NCI-H82 treated with DMSO at 0.1 percent for 48 hours (cell line): ENCODE measurements around the gene GAK.

Source experiments
- DNase-seq: peaks from one replicate; lab custom pipeline; 2025; ENCODE audit not compliant: unreplicated experiment; lab: John Stamatoyannopoulos, UW

GAK gene

DNA sequence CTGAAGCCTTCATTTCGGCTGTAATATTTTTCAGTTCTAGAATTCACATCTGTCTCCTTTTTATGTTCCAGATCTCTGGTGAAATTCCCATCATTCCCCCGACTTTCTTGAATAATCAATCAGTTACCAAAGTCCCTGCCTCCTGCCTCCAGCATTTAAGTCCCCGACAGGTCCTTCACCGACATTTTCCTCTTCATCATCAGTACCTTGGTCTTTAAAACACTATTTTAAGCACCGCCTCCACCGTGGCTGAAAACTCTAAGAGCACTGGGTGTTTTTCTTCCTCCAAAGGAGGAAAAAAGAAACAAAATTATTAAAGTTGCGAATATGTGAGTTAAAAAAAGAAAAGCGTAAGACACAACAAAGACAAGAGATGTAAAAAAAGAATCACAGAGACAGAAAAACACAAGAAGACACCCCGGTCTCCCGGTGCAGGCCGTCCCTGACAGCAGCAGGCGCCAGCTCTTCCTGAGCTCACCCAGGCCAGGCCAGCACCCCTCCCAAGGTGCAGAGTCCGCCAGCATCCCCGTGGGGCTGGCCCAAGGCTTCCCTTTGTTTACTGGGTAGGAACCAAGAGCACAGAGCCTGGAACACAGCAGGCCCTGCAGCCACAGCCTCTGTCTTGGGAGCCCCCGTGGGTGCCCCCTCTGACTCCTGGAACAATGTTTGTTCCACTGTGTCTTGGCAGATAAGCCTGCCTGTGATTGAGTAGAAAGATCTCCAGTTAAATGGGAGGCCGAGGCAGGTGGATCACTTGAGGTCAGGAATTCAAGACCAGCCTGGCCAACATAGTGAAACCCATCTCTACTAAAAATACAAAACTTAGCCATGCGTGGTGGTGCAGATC lies 56.9 kb downstream of the GAK start:
- DNase-seq, result no peak

GRCh38 chr4:874056-874455 lies 58.1 kb downstream of the GAK start:
- DNase-seq, result no peak

DNA sequence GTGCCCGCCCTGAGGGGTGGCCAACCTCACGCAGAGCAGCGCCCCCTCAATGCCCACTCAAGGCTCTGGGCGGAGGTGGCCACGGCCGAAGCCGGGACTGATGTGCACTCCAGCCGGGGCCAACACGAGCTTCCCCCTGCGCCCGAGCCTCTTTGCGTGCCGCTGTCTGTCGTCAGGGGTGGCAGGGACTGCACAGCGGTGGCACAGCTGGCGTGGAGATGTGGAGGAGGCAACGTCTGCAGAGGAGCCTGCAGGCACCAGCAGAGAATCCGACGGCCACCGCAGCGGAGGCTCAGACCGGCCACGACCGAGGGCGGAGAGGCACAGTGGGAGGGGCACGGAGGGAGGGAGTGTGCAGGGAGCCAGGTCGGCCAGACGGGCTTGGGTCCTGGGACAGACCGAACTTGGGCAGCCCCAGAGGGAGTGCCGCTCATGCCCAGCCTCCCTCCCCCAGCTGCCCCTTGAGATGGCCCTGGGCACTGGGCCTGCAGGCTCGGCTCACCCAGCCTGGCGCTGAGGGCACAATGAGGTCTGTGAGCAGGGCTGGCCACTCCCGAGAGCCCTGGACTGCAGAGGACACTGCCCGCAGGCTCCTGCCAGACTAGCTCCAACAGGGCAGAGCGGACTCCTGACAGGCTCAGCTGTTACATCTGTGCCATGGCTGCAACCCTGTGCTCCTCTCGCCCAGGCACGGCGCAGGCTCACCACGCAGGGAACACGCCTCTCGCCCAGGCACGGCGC lies 59.7 kb downstream of the GAK start:
- DNase-seq, result no peak

- DNase-seq, result no peak
These were observed 60.6 kb downstream of the GAK start for GRCh38 chr4:871484-871883.

DNA sequence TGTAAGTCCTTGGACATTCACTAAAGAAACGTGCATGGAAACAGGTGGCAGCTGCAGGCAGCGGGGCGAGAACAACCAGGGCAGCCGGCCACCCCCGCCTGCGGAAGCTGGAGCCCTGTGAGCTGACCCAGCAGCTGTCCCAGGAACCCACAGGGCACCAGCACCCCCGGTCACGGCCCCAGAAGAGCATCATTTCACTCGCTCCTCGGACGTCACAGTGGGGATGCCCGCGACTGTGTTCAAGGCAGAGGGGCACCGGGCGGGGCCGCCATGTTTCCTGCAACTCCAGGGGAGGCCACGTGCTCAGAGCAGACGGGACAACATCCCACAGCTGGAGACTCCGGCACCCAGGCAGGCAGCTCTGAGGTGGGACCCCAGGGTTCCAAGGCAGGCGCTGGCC lies 61.2 kb downstream of the GAK start:
- no peak for DNase-seq

- no peak for DNase-seq
These were observed 62.3 kb downstream of the GAK start for GRCh38 chr4:869776-870175.

GRCh38 chr4:868421-868820 lies 63.7 kb downstream of the GAK start:
- no peak for DNase-seq

DNA sequence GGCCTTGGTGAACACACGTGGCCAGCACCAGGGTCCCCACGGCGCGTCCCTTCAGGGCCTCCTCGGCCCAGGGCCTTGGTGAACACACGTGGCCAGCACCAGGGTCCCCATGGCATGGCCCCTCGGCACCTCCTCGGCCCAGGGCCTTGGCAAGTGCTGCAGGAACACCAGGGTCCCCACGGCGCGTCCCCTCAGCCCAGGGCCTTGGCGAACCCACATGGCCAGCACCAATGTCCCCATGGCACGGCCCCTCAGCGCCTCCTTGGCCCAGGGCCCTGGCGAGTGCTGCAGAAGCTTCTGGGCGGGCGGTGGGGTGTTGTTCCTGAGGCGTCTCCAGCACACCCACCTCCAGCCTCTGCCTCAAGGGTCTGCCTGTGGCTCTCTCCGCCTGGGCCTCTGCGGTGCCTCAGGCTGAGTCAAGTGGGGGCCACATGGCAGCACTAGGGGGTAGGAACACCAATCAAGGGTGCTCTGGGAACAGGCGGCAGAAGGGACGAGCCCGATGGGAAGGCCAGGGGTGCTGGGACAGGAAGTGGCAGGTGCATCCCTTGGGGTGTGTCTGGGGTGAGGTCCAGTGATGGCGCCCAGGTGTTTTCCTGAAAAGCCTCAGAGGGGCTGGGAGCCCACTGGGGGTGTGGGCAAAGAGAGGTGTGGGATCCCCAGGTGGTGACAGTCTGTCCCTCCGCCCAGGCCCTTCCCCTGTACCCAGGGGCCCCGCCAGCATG lies 64.4 kb downstream of the GAK start:
- no peak for DNase-seq

DNA sequence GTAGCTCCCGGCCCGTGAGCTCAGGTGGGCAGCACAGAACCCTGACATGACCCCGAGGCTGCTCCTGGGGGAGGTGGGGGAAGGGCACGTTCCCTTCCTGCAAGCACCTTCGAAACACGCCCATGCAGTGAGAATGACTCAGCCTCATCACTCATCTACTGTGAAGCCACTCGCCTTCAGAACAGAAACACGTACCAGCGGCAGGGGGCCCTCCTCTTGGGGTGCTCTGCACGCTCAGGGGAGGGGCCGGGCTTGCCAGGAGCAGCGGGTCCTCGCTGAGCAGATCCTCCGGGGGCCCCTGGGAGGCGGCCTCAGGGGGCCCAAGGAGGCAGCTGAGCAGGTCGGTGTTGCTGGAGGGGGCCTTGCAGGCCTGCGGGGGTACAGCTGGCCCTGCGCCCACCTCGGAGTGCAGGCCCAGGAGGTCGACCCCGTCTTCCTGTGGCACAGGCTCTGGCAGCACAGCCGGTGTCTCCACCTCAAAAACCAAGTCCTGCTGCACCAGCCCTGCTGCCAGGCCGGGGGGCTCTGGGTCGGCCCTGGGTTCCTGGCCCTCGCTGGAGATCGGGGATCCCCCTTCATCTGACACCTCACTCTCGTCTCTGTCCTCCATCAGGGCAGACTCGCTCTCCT lies 65.2 kb downstream of the GAK start:
- no peak for DNase-seq

DNA sequence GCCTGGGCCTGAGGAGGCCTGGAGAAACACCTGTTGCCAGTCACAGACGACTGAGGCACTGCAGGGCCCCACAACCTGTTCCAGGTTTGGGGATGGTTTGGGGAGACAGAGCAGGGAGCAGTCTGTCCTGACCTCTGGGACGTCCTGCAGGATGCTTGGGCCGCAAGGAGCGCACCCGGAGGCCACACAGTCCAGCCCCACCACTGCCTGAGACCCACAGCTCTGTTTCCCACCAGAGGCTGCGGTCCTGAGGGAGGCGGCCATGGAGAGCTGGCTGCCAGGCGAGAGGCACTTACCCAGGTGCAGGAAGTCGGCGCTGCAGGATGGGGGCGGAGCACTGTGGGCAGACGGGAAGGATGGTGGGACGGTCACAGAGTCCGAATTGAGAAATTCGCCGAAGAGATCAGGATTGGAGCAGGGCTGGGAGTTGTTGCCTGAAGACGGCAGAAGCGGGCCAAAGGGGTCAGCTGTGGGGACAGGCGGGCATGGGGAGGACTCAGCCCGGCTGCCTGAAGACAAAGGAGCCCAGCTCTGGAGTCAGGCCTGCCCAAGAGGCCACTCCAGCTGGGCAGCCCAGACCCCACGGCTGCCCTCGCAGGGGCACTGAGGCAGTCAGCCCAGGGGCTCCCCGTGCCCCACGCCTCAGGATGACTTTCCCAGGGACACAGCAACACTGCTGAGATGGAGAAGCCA lies 65.9 kb downstream of the GAK start:
- no peak for DNase-seq

DNA sequence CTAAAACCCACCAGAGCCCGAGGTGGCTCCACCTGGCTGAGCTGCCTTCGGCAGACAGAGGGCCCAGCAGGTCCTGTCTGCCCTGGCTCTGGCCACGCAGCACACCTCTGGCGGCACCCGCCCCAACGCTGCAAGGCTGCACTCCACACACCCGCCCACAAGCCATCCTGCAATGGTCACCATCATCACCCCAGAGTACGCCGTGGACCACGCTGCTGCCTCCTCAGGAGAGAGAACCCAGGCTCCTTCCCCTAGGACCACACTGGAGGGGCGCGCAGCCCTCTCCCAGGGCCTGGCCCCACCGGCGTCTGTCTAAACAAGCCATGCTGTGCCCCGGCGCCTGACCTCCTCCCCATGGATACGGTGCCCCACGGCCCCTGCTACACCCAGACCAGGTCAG lies 66.5 kb downstream of the GAK start:
- no peak for DNase-seq

- no peak for DNase-seq
These were observed 67.0 kb downstream of the GAK start for GRCh38 chr4:865121-865465.

- no peak for DNase-seq
These were observed 67.5 kb downstream of the GAK start for GRCh38 chr4:864456-865120.

DNA sequence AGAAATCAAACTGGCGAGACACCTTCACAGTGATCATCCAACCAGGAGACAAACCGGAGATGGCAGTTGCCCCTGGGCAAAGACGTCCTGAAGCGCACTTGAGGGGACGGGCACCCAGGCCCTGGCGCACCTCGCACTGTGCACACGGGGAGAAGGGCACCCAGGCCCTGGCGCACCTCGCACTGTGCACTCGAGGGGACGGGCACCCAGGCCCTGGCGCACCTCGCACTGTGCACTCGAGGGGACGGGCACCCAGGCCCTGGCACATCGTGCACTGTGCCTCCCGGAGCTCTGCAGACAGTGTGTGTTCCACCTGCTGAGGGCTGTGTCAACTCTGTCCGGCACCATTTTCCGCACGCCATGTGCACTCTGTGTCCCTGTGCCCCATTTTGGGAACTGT lies 71.6 kb downstream of the GAK start:
- DNase-seq, result no peak

GRCh38 chr4:859496-859895 lies 72.6 kb downstream of the GAK start:
- DNase-seq, result no peak

GRCh38 chr4:858831-859451 lies 73.2 kb downstream of the GAK start:
- no peak for DNase-seq

GRCh38 chr4:858041-858481 lies 74.1 kb downstream of the GAK start:
- no peak for DNase-seq

DNA sequence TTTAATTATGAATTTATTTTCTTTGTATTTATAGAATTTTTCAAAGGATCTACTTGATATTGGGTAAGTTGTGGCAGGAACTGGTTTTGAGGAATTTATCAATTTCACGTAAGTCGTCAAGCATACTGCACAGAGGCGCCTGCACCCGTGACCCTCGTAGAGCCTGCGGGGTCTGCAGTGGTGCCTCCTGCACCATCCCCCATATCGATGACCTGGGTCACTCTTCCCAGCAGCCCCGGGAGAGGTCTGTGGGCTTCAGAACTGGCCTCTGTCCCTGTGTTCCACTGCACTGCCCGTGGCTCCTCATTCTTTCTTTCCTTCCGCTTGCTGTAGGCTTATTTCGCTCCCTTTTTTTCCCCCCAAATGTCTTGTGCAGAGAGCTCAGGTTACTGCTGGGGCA lies 74.7 kb downstream of the GAK start:
- DNase-seq, result no peak

DNA sequence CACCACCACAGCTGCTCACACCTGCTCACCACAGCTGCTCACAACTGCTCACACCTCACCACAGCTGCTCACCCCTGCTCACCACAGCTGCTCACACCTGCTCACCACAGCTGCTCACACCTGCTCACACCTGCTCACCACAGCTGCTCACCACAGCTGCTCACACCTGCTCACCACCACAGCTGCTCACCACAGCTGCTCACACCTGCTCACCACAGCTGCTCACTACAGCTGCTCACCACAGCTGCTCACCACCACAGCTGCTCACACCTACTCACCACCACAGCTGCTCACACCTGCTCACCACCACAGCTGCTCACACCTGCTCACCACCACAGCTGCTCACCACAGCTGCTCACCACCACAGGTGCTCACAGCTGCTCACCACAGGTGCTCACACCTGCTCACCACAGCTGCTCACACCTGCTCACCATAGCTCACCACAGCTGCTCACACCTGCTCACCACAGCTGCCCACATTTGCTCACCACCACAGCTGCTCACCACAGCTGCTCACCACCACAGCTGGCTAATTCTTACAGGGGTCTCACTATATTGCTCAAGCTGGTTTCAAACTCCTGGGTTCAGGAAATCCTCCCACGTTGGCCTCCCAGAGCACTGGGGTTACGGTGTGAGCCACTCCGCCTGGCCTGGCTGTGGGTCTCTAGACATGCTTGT lies 75.8 kb downstream of the GAK start:
- DNase-seq, result no peak
